NCI-H1694 (cell line): ENCODE results near the gene DPYSL5.

Experiments used
- DNase-seq: peaks from one replicate; lab custom pipeline; 2025; lab: John Stamatoyannopoulos, UW

DPYSL5 gene

GRCh38 chr2:26846334-26847306 is 1.3 kb upstream of the DPYSL5 start:
- peak; percentile 79 for DNase-seq

GRCh38 chr2:26847307-26847654 is 651 bp upstream of the DPYSL5 start:
- peak; percentile 36 for DNase-seq

GRCh38 chr2:26848336-26849055 is 564 bp downstream of the DPYSL5 start:
- DNase-seq: peak; percentile 20

GRCh38 chr2:26849056-26849999 is 1.4 kb downstream of the DPYSL5 start:
- DNase-seq: no peak

GRCh38 chr2:26850000-26850431 is 2.1 kb downstream of the DPYSL5 start:
- no peak for DNase-seq

- DNase-seq: no peak
Observed at GRCh38 chr2:26850505-26850904, 2.6 kb downstream of the DPYSL5 start.

- no peak for DNase-seq
Observed at GRCh38 chr2:26852405-26853306, 4.7 kb downstream of the DPYSL5 start.

GRCh38 chr2:26853751-26854150 is 5.8 kb downstream of the DPYSL5 start:
- no peak for DNase-seq

- no peak for DNase-seq
Observed at GRCh38 chr2:26854283-26854827, 6.4 kb downstream of the DPYSL5 start.

GRCh38 chr2:26855466-26855865 is 7.5 kb downstream of the DPYSL5 start:
- no peak for DNase-seq

- no peak for DNase-seq
Observed at GRCh38 chr2:26859622-26860021, 11.7 kb downstream of the DPYSL5 start.

GRCh38 chr2:26860211-26860850 is 12.4 kb downstream of the DPYSL5 start:
- no peak for DNase-seq

- no peak for DNase-seq
Observed at GRCh38 chr2:26861610-26862224, 13.8 kb downstream of the DPYSL5 start.

- DNase-seq: no peak
Observed at GRCh38 chr2:26864226-26864625, 16.3 kb downstream of the DPYSL5 start.

GRCh38 chr2:26864646-26865045 is 16.7 kb downstream of the DPYSL5 start:
- DNase-seq: no peak

GRCh38 chr2:26870585-26871095 is 22.7 kb downstream of the DPYSL5 start:
- no peak for DNase-seq

- no peak for DNase-seq
Observed at GRCh38 chr2:26873286-26873983, 25.5 kb downstream of the DPYSL5 start.

GRCh38 chr2:26874514-26874913 is 26.6 kb downstream of the DPYSL5 start:
- DNase-seq: no peak
